Measurements from ENCODE around the gene INHA.

The INHA gene, protein sequence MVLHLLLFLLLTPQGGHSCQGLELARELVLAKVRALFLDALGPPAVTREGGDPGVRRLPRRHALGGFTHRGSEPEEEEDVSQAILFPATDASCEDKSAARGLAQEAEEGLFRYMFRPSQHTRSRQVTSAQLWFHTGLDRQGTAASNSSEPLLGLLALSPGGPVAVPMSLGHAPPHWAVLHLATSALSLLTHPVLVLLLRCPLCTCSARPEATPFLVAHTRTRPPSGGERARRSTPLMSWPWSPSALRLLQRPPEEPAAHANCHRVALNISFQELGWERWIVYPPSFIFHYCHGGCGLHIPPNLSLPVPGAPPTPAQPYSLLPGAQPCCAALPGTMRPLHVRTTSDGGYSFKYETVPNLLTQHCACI

DNA sequence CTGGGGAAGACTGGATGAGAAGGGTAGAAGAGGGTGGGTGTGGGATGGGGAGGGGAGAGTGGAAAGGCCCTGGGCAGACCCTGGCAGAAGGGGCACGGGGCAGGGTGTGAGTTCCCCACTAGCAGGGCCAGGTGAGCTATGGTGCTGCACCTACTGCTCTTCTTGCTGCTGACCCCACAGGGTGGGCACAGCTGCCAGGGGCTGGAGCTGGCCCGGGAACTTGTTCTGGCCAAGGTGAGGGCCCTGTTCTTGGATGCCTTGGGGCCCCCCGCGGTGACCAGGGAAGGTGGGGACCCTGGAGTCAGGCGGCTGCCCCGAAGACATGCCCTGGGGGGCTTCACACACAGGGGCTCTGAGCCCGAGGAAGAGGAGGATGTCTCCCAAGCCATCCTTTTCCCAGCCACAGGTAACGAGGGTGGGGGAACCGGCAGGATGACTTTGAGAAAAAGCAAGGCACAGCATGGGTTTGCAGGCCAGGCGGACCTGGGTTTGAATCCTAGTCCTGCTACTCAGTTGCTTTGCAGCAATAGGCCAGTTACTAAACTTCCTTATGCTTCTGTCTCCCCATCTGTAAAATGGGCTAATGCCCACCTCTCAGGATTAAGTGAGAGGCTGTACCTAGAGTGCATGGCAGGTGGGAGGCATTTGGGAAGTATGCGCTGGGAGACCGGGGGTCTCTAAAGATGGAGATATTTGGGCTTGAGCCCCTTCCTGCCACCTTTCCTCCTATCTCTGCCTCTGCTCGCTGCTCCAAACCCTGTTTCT lies at the start of gene INHA:
TSS of gene INHA (plus strand) at position 74 of the 765 bp plus-strand sequence. CDS start at position 139, 65 bp downstream.
- Histone ChIP-seq H3K4me3 (ENCODE audit: low read depth, low read length) (peak within 1 kb of the TSS; percentile 68), H3K9me3 (ENCODE audit: control insufficient read depth, insufficient read depth, low read length) (no peaks in the 10 kb centered on the region), H3K4me1 (ENCODE audit: control insufficient read depth, insufficient read depth, low read length) (peaks cover 26% of the 10 kb centered on the region), H3K27ac (ENCODE audit: low read depth, low read length) (peak within 1 kb of the TSS; percentile 86), H3K36me3 (ENCODE audit: control insufficient read depth, insufficient read depth, low read length) (peaks cover 9% of the 10 kb centered on the region; the same call in 1 of the 2 replicates), H3K27me3 (ENCODE audit: control insufficient read depth, insufficient read depth, low read length) (peaks cover 9% of the 10 kb centered on the region), H3K9ac (ENCODE audit: low read depth, low read length) (peak within 1 kb of the TSS; percentile 3)

DNA sequence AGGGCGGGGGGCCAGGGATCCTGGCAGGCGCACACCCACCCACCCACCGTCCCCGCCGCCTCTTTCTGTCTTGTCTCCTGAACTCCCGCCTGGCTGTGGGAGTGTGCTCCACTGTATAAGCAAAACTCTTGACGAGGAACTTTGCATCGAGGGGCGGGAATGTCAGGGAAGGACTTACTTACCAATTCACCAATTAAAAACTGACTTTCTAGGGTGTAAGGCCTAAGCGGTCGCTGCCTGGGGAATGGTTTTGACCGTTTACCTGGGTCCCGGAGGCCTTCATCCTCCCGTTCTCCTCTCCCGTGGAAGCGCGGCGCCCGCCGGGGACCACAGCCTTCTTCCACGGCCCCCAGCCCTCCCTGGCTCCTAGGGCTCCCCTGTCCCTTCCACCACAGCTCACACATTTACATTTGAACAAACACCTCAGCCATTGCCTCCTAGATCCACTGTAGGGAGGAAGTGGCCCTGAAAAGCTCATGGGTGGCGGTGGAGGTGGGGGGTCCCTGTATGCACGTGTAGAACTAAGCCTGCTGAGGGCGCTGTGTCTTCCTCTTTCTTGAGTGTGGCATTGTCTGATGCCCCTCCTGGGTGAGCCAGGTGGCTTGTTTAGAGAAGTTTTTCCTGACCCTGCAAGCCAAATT lies 49.0 kb upstream of the INHA start:
- Histone ChIP-seq H3K9me3 (ENCODE audit: control insufficient read depth, insufficient read depth, low read length) (no peaks in the 10 kb centered on the region), H3K27me3 (ENCODE audit: control insufficient read depth, insufficient read depth, low read length) (peaks cover 20% of the 10 kb centered on the region), H3K4me3 (ENCODE audit: low read depth, low read length) (peak overlapping the region; percentile 62), H3K27ac (ENCODE audit: low read depth, low read length) (peak overlapping the region; percentile 23), H3K4me1 (ENCODE audit: control insufficient read depth, insufficient read depth, low read length) (peaks cover 18% of the 10 kb centered on the region), H3K9ac (ENCODE audit: low read depth, low read length) (no peak overlapping the region; the same call in 1 of the 2 replicates), H3K36me3 (ENCODE audit: control insufficient read depth, insufficient read depth, low read length) (no peaks in the 10 kb centered on the region)

DNA sequence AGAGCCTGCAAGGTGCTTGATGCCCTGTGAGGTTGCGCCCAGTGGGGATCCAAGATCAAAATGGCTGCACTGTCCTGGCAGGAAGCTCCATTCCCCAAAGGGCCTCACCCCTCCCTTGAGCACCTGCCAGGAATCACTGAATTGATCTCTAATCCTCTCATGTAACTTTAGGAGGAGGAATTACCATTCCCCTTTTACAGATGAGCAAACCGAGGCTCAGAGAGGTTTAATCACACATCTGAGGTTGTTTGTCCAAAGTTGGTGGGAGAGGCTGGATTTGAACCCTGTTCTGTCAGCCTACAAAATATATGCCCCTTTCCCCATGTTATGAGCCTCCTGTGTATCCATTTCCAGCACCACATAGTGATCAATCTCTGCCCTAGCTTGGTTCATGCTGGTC lies 47.3 kb upstream of the INHA start:
- H3K4me1 ChIP-seq (ENCODE audit: control insufficient read depth, insufficient read depth, low read length) = peaks cover 18% of the 10 kb centered on the region
- H3K27ac ChIP-seq (ENCODE audit: low read depth, low read length) = no peak overlapping the region
- H3K27me3 ChIP-seq (ENCODE audit: control insufficient read depth, insufficient read depth, low read length) = peaks cover 30% of the 10 kb centered on the region
- H3K9me3 ChIP-seq (ENCODE audit: control insufficient read depth, insufficient read depth, low read length) = no peaks in the 10 kb centered on the region
- no peak overlapping the region for H3K9ac ChIP-seq (ENCODE audit: low read depth, low read length)
- H3K4me3 ChIP-seq (ENCODE audit: low read depth, low read length) = no peak overlapping the region
- H3K36me3 ChIP-seq (ENCODE audit: control insufficient read depth, insufficient read depth, low read length) = no peaks in the 10 kb centered on the region

DNA sequence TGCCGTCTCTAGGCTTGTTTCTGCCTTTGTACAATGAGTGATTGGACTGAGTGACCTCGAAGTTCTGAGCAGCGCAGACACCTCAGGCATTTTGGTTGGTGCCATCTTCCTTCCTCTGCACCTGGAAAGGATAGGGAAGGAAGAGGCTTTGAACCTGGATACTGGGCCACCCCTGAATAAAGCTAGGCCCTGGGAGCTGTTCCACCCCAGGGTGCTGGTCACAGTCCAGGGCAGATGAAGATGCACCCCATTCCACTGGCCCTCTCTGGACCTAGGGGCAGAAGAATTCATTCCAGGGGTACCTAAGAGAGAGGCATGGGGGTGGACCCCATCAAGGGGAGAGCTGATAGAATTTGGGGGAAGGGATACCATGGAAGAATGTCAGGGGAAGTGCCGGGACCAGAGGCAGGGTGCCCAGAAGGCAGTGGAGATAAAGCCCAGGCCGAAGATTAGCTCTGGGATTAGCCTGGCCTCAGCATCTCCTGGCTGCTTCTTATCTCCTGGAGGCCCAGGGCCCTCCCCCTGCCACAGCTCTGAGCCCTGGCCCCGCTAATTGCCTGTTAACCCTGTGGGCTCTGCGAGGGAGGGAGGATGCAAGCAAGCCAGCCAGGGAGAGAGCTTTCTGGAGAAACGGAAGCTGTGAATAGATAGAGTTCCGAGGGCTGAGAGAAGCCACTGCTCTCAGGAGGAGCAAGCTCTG lies 46.4 kb upstream of the INHA start:
- Histone ChIP-seq H3K9me3 (ENCODE audit: control insufficient read depth, insufficient read depth, low read length) (no peaks in the 10 kb centered on the region), H3K4me3 (ENCODE audit: low read depth, low read length) (no peak overlapping the region), H3K9ac (ENCODE audit: low read depth, low read length) (no peak overlapping the region), H3K27me3 (ENCODE audit: control insufficient read depth, insufficient read depth, low read length) (peaks cover 37% of the 10 kb centered on the region), H3K27ac (ENCODE audit: low read depth, low read length) (no peak overlapping the region), H3K36me3 (ENCODE audit: control insufficient read depth, insufficient read depth, low read length) (no peaks in the 10 kb centered on the region), H3K4me1 (ENCODE audit: control insufficient read depth, insufficient read depth, low read length) (peaks cover 14% of the 10 kb centered on the region)

DNA sequence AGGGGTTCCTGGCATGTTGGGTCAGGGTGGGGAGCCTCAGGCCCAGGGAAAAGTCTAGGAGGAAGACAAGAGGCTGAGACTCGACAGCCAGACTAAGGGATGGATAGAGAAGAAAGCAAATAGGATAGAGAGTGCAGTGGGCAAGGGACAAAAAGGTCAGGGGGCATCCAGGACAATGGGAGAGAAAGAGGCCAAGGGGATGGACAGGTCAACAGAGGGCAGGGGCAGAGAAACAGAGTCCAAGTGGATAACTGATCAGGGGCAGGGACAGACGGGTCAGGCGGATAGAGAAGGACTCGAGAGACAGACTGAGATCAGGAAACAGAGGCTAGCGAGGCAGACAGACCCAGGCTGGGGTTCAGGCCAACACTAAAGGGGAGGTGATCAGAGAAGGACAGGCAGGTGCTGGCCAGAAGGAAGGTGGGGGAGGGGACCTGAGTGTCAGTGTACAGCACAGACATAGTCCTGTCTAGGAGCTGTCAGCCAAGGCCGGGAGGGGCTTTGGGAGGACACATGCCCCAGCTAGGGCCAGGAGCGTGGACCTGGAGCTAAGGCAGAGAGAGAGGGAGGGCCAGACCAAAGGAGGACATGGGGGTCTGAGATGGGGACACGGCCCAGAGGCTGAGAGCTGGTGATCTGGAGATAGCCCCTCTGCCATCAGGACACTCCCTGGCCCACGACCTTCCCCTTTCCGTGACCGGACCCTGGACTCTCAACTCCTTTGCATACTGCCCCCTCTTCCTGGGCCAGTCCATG lies 45.6 kb upstream of the INHA start:
- H3K9me3 ChIP-seq (ENCODE audit: control insufficient read depth, insufficient read depth, low read length) = no peaks in the 10 kb centered on the region
- H3K4me1 ChIP-seq (ENCODE audit: control insufficient read depth, insufficient read depth, low read length) = peaks cover 12% of the 10 kb centered on the region
- no peak overlapping the region for H3K9ac ChIP-seq (ENCODE audit: low read depth, low read length)
- H3K4me3 ChIP-seq (ENCODE audit: low read depth, low read length) = no peak overlapping the region
- no peaks in the 10 kb centered on the region for H3K36me3 ChIP-seq (ENCODE audit: control insufficient read depth, insufficient read depth, low read length)
- H3K27ac ChIP-seq (ENCODE audit: low read depth, low read length) = no peak overlapping the region
- H3K27me3 ChIP-seq (ENCODE audit: control insufficient read depth, insufficient read depth, low read length) = peaks cover 38% of the 10 kb centered on the region

DNA sequence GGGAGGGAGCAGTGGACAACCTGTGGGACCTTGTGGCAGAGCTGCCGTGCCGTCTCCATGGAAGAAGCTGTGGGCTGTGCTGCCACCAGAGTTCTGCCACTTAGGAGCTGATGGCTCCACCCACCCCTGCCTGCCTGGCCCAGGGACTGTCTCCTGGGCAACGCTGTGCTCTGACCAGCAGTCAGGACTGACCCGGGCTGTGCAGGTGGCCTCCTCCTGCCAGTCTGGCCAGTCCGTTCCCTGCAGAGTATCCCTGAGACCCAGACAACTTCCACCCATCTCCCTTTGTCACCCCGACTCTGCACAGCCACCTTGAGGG lies 45.1 kb upstream of the INHA start:
- Histone ChIP-seq H3K4me1 (ENCODE audit: control insufficient read depth, insufficient read depth, low read length) (peaks cover 6% of the 10 kb centered on the region; the same call in 1 of the 2 replicates), H3K4me3 (ENCODE audit: low read depth, low read length) (no peak overlapping the region), H3K27me3 (ENCODE audit: control insufficient read depth, insufficient read depth, low read length) (peaks cover 38% of the 10 kb centered on the region), H3K9ac (ENCODE audit: low read depth, low read length) (no peak overlapping the region), H3K36me3 (ENCODE audit: control insufficient read depth, insufficient read depth, low read length) (no peaks in the 10 kb centered on the region), H3K9me3 (ENCODE audit: control insufficient read depth, insufficient read depth, low read length) (no peaks in the 10 kb centered on the region), H3K27ac (ENCODE audit: low read depth, low read length) (no peak overlapping the region)

DNA sequence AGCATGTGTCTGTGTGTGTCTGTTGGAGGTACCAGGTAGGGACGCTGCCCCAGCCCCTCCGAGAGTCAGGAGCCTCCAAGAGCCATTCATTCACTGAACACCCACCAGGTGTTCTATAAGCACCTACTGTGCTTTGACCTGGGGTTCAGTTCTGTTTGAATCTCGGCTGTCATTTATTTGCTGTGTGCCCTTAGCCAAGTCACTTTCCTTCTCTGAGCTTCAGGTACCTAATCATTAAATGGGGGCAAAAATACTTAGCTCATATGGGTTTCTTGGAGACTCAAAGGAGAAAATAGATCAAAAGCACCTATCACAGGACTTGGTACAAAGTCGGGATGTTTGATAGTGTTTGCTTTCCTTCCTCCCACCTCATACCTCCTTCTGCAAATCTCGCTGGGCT lies 44.6 kb upstream of the INHA start:
- peaks cover 6% of the 10 kb centered on the region; the same call in 1 of the 2 replicates for H3K4me1 ChIP-seq (ENCODE audit: control insufficient read depth, insufficient read depth, low read length)
- no peaks in the 10 kb centered on the region for H3K36me3 ChIP-seq (ENCODE audit: control insufficient read depth, insufficient read depth, low read length)
- no peak overlapping the region for H3K4me3 ChIP-seq (ENCODE audit: low read depth, low read length)
- H3K9me3 ChIP-seq (ENCODE audit: control insufficient read depth, insufficient read depth, low read length) = no peaks in the 10 kb centered on the region
- no peak overlapping the region for H3K9ac ChIP-seq (ENCODE audit: low read depth, low read length)
- no peak overlapping the region for H3K27ac ChIP-seq (ENCODE audit: low read depth, low read length)
- peaks cover 38% of the 10 kb centered on the region for H3K27me3 ChIP-seq (ENCODE audit: control insufficient read depth, insufficient read depth, low read length)

DNA sequence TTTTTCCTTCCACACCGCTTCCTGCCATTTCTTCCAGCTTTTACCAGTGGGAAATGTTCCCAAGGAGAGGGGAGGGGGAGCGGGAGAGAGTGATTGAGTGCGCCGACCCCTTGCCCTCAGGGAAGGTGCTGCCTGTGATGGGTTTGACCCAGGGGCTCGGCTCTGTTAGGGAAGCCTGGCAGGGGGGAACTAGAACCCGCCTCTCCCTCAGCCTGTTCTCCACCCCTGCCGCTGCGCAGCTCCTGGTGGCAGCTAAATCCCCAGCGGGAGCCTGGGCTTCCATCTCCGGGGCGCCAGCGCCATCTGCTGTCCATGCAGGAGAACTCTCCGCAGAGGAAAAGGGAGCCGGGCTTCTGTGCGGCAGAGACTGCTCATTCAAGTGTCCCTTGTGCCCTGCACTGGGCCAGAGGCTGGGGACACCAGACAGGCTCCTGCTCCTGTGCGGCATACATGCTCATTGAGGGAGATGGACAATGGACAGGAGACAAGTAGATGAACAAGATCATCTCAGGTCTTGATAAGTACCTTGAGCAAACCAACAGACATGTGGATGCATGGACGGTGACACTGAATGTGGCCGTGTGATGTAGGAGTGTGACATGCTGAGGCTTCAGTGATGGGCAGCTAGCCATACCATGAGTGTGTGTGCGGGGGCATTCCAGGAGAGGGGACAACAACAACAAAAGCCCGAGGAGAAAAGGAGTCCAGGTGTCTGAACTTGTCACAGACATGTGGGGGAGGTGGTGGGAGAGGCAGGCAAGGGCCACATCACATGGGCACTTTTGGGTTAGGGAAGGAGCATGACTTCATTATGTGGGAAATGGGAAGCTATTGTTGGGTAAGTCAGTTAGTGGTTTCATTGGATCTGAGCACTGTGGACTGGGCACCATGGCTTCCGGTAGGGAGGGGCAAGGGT lies 41.8 kb upstream of the INHA start:
- H3K27ac ChIP-seq (ENCODE audit: low read depth, low read length) = no peak overlapping the region
- H3K4me1 ChIP-seq (ENCODE audit: control insufficient read depth, insufficient read depth, low read length) = no peaks in the 10 kb centered on the region; the same call in 1 of the 2 replicates
- peak overlapping the region; percentile 52 for H3K4me3 ChIP-seq (ENCODE audit: low read depth, low read length)
- H3K9me3 ChIP-seq (ENCODE audit: control insufficient read depth, insufficient read depth, low read length) = no peaks in the 10 kb centered on the region
- no peak overlapping the region for H3K9ac ChIP-seq (ENCODE audit: low read depth, low read length)
- no peaks in the 10 kb centered on the region for H3K36me3 ChIP-seq (ENCODE audit: control insufficient read depth, insufficient read depth, low read length)
- peaks cover 35% of the 10 kb centered on the region for H3K27me3 ChIP-seq (ENCODE audit: control insufficient read depth, insufficient read depth, low read length)

DNA sequence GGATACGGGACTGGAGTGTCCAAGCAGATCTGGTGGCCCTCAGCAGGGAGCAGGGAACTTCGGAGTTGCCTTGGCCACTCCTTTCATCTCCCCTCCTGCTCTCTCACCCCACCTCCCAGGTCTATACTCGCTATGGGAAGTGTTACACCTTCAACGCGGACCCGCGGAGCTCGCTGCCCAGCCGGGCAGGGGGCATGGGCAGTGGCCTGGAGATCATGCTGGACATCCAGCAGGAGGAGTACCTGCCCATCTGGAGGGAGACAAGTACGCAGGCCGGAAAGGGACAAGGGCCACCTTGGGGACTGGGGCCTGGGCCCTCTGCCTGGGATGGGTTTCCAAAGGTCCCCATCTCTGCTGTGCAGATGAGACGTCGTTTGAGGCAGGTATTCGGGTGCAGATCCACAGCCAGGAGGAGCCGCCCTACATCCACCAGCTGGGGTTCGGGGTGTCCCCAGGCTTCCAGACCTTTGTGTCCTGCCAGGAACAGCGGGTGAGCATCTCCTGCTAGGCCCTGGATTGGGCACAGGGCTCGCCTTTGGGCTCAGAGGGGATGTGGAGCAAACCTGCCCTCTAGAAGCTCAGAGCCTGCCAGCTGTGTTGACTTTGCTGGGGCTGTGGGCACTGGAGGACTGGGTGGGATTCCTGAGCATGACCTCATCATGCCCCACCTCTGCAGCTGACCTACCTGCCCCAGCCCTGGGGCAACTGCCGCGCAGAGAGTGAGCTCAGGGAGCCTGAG lies 40.3 kb upstream of the INHA start:
- H3K9ac ChIP-seq (ENCODE audit: low read depth, low read length) = no peak overlapping the region
- peaks cover 33% of the 10 kb centered on the region for H3K27me3 ChIP-seq (ENCODE audit: control insufficient read depth, insufficient read depth, low read length)
- H3K36me3 ChIP-seq (ENCODE audit: control insufficient read depth, insufficient read depth, low read length) = no peaks in the 10 kb centered on the region

More for the DNA sequence above, 40.3 kb upstream of the INHA start:
- Histone ChIP-seq H3K4me1 (ENCODE audit: control insufficient read depth, insufficient read depth, low read length) (0 out of 2 replicates have a peak, but pooled peaks cover under 1% of the 10 kb centered on the region), H3K9me3 (ENCODE audit: control insufficient read depth, insufficient read depth, low read length) (no peaks in the 10 kb centered on the region), H3K27ac (ENCODE audit: low read depth, low read length) (no peak overlapping the region), H3K4me3 (ENCODE audit: low read depth, low read length) (no peak overlapping the region)

Measured in HUES48 (cell line).